Activated B cell treated with CpG ODN at 0.5 μM for 24 hours (primary cell): ENCODE results near the gene TDP2. TPM values are rescaled to one million over a fixed set of nuclear protein-coding genes. Genes with fewer than 3 reads are reported as not detected.

Source experiments
- ATAC-seq: fragments of 200-7000 bp; cut with Tn5 transposase; one replicate; pipeline ENCODE4 v1.10.0; 2021; ENCODE audit warnings: low read depth, mild to moderate bottlenecking, moderate library complexity
- CTCF ChIA-PET: fragments of 350-600 bp; sonication (Branson Sonifier 250); formaldehyde crosslinking; loops from one replicate; lab custom pipeline; 2021; ENCODE audit warnings: antibody characterized with exemption; lab: Charles Lee
- POLR2A ChIA-PET: fragments of 350-600 bp; sonication (Branson Sonifier 250); formaldehyde crosslinking; loops from one replicate; lab custom pipeline; 2021; ENCODE audit warnings: antibody characterized with exemption; lab: Charles Lee
- DNase-seq: peaks from one replicate; pipeline ENCODE4 v3.0.0; 2022
- H3K27ac Mint-ChIP-seq: one replicate; pipeline ENCODE4 v1.8.0; 2020; ENCODE audit warnings: mixed read lengths
- H3K27me3 Mint-ChIP-seq: one replicate; pipeline ENCODE4 v1.8.0; 2021; ENCODE audit warnings: mixed read lengths
- H3K36me3 Mint-ChIP-seq: one replicate; pipeline ENCODE4 v1.8.0; 2021; ENCODE audit warnings: low read depth, mixed read lengths
- H3K4me1 Mint-ChIP-seq: one replicate; pipeline ENCODE4 v1.8.0; 2021; ENCODE audit warnings: mixed read lengths
- H3K4me3 Mint-ChIP-seq: one replicate; pipeline ENCODE4 v1.8.0; 2020; ENCODE audit warnings: mild to moderate bottlenecking, mixed read lengths
- H3K9me3 Mint-ChIP-seq: one replicate; pipeline ENCODE4 v1.8.0; 2020; ENCODE audit warnings: mixed read lengths
- intact Hi-C: fragments of 100-400 bp; cut with micrococcal nuclease; formaldehyde crosslinking; loops from one replicate; pipeline ENCODE4 v1.15.1; 2024
- total RNA-seq: library from RNA; stranded (reverse); gene quantifications from 2 replicates; pipeline ENCODE4 v1.2.3, GENCODE V29; 2022
- TF ChIP-seq, protein P1 (sequence below): fragments of 200-600 bp; IDR thresholded peaks from one replicate; pipeline ENCODE4 v1.8.0; 2022; ENCODE audit warnings: antibody characterized with exemption, mild to moderate bottlenecking

The TDP2 gene
- total RNA-seq, 1 donor from 2014 or later: 51.1 TPM

DNA sequence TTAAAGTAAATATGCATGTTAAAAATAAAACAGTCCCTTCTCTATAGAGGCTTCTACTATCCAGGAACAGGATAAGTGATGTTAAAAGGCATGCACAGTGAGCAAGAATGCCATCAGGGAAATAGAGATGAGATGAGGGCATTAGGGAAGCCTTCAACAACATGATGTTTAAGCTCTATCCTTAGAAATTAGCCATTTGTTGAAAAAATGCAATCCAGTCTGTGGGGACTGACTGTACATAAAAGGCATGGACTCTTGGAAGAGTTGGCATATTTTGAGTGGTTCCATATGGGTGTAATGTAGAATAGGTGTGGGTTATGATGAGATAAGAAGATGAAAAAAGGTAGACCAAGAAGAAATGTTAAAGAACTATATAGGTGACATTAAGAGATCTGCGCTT is 26.5 kb downstream of the TDP2 start:
- peaks cover 3% of the 10 kb centered on the region for H3K9me3 Mint-ChIP-seq
- TF ChIP-seq, protein P1, sequence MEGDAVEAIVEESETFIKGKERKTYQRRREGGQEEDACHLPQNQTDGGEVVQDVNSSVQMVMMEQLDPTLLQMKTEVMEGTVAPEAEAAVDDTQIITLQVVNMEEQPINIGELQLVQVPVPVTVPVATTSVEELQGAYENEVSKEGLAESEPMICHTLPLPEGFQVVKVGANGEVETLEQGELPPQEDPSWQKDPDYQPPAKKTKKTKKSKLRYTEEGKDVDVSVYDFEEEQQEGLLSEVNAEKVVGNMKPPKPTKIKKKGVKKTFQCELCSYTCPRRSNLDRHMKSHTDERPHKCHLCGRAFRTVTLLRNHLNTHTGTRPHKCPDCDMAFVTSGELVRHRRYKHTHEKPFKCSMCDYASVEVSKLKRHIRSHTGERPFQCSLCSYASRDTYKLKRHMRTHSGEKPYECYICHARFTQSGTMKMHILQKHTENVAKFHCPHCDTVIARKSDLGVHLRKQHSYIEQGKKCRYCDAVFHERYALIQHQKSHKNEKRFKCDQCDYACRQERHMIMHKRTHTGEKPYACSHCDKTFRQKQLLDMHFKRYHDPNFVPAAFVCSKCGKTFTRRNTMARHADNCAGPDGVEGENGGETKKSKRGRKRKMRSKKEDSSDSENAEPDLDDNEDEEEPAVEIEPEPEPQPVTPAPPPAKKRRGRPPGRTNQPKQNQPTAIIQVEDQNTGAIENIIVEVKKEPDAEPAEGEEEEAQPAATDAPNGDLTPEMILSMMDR: no peak
- no peak overlapping the region for H3K4me3 Mint-ChIP-seq
- H3K27ac Mint-ChIP-seq: no peak overlapping the region
- no peaks in the 10 kb centered on the region for H3K36me3 Mint-ChIP-seq
- ChIA-PET CTCF (no interaction called here), POLR2A (no interaction called here)
- H3K4me1 Mint-ChIP-seq: peaks cover 1% of the 10 kb centered on the region
- intact Hi-C loops: no loop called here
- DNase-seq (no peak), ATAC-seq (no peak)
- H3K27me3 Mint-ChIP-seq: peaks cover 9% of the 10 kb centered on the region

DNA sequence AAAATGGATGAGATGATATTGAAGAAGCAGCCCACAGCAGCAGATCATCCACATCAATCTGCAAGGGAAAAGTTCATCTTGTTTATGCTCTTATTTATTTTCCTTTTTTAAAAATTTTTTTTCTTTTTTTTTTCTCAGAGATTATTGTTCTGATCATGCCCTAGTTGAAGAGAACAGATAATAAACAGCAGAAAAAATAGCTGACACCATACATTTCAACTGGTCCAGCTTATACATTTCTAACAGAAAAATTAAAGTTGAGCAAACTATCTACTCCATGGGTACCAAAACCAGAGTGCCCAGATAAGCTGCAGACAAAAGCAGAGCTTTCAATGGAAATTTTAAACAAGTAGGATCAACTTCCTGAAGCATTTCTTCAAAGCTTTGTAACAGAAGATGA is 30.0 kb downstream of the TDP2 start:
- CTCF ChIA-PET: interaction anchor here (0.9 kb wide), 1 partner anchor 391 kb away, joined by 3 read pairs; no protein-coding TSS in a partner anchor
- DNase-seq: no peak
- Mint-ChIP-seq H3K27me3 (peaks cover 18% of the 10 kb centered on the region), H3K9me3 (peaks cover 3% of the 10 kb centered on the region), H3K4me1 (no peaks in the 10 kb centered on the region), H3K36me3 (no peaks in the 10 kb centered on the region), H3K27ac (no peak overlapping the region), H3K4me3 (no peak overlapping the region)
- ATAC-seq: no peak
- POLR2A ChIA-PET: no interaction called here
- intact Hi-C loops: no loop called here
- TF ChIP-seq, protein P1: no peak

DNA sequence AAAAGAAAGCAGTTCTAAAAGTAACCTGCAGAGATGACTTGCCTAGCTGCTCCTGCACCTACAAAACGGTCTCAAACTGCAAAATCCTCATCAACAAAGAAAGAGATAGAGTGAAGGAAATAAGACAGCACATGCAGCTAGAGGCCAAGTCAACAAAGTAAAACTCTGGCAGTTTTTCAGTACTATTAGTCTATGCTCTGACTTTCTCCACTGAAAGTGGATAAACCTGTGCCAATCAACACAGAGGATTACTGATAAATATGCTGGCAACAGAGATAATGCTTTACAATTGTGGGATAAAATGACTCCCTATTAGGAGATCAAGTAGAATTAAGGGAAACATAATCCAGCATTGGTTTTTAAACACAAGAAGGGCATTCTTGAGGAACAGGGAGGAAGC is 34.1 kb downstream of the TDP2 start:
- no peak overlapping the region for H3K4me3 Mint-ChIP-seq
- no peaks in the 10 kb centered on the region for H3K36me3 Mint-ChIP-seq
- DNase-seq (no peak), ATAC-seq (no peak)
- intact Hi-C loops: no loop called here
- TF ChIP-seq, protein P1: no peak
- H3K27me3 Mint-ChIP-seq: peaks cover 14% of the 10 kb centered on the region
- H3K4me1 Mint-ChIP-seq: no peaks in the 10 kb centered on the region
- ChIA-PET CTCF (no interaction called here), POLR2A (no interaction called here)
- no peaks in the 10 kb centered on the region for H3K9me3 Mint-ChIP-seq
- H3K27ac Mint-ChIP-seq: no peak overlapping the region

DNA sequence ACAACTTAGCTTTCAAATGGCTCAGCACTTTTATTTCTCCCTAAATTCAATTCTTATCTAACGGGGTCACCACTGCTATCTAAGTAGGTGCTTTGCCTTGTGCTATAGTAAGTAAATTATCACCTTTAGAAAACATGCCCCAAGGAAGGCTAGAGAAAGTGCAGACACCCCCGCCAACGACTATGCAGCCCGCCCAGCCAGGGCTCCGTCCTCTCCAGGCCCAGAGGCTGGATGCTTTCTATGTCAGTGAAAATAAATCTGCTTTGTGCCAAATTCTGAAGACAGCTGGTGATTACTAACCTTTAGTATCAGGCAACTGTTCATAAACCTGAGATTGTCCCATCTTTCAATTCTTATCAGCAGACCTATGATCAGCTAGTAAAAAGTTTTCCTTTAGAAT is 35.0 kb downstream of the TDP2 start:
- TF ChIP-seq, protein P1: no peak
- Mint-ChIP-seq H3K36me3 (no peaks in the 10 kb centered on the region), H3K27ac (no peak overlapping the region), H3K27me3 (peaks cover 14% of the 10 kb centered on the region), H3K4me1 (no peaks in the 10 kb centered on the region), H3K4me3 (no peak overlapping the region), H3K9me3 (no peaks in the 10 kb centered on the region)
- CTCF ChIA-PET: no interaction called here
- ATAC-seq: no peak
- POLR2A ChIA-PET: no interaction called here
- intact Hi-C loops: no loop called here
- no peak for DNase-seq

DNA sequence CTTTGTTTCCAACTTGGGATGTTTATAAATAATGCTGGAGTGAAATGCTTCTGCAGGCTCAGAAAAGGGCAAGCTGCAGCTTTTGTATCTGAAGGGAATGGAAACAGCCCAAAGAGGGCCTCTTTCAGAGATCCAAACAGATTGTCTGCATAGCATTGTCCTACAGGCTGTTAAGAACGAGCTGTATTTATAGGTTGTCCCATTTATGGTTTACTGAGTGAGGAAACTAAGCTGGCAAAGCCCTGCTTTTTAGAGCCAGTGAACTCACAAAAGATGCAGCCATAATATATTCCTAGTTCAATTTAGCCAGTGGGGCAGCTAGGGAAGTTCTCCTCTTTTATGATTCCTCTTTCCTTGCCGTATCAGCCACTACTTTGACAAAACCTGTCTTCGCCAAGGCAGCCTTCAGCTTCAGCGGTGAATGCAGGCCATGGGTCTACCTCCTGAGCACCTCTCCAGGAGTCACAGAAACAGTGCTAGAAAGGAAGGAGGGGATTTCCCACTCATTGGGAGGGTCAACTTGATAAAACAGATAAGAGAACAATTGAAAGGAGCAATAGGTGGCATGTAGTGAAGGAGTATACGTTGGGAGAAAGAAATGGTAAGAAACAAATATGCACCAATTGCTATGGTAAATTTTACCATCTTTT is 35.7 kb downstream of the TDP2 start:
- CTCF ChIA-PET: no interaction called here
- Mint-ChIP-seq H3K36me3 (no peaks in the 10 kb centered on the region), H3K9me3 (no peaks in the 10 kb centered on the region), H3K27ac (no peak overlapping the region), H3K4me1 (no peaks in the 10 kb centered on the region), H3K27me3 (peaks cover 14% of the 10 kb centered on the region), H3K4me3 (no peak overlapping the region)
- no peak for DNase-seq
- ATAC-seq: no peak
- intact Hi-C loops: no loop called here
- POLR2A ChIA-PET: no interaction called here
- TF ChIP-seq, protein P1: no peak
